Breast epithelium (tissue), 3 donors: ENCODE results near the gene NAALADL2.

Source experiments
- POLR2A ChIP-seq: fragments of 450-650 bp; IDR thresholded peaks from one replicate; pipeline ENCODE4 v1.6.1; 2016; ENCODE audit warnings: antibody characterized with exemption, mild to moderate bottlenecking, moderate library complexity
- POLR2AphosphoS5 ChIP-seq, 3 donors: sonication (generic); formaldehyde crosslinking; IDR thresholded peaks; one replicate each; pipeline ENCODE4 v1.6.1; 2017; ENCODE audit warnings: antibody characterized with exemption in 3 of 3
- TF ChIP-seq, protein P1 (sequence below), 3 donors: fragments of 450-650 bp; IDR thresholded peaks; one replicate each; pipeline ENCODE4 v1.5.1; 2016 to 2017; ENCODE audit warnings: antibody characterized with exemption in 3 of 3, mild to moderate bottlenecking in 3 of 3, moderate library complexity in 3 of 3

DNA sequence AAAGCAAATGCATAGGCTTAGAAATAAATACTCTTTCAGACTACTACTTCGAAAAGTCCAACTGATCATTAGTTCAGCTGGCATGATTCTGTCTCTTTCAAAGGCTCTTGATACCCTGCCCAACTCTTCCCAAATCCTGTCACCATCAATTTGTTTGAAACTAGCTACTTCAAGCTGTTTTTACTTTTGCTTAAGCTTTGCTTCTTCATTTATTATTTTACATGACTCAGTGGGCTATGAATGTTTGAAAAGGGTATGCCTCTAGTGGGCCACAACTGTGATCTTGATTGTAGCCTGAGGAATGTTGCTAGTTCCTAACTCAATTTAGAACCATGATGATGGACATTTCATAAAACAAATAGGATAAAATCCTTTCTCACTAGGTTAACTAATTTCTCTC lies 340.8 kb downstream of the NAALADL2 start:
- TF ChIP-seq, protein P1, sequence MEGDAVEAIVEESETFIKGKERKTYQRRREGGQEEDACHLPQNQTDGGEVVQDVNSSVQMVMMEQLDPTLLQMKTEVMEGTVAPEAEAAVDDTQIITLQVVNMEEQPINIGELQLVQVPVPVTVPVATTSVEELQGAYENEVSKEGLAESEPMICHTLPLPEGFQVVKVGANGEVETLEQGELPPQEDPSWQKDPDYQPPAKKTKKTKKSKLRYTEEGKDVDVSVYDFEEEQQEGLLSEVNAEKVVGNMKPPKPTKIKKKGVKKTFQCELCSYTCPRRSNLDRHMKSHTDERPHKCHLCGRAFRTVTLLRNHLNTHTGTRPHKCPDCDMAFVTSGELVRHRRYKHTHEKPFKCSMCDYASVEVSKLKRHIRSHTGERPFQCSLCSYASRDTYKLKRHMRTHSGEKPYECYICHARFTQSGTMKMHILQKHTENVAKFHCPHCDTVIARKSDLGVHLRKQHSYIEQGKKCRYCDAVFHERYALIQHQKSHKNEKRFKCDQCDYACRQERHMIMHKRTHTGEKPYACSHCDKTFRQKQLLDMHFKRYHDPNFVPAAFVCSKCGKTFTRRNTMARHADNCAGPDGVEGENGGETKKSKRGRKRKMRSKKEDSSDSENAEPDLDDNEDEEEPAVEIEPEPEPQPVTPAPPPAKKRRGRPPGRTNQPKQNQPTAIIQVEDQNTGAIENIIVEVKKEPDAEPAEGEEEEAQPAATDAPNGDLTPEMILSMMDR (IDR thresholded peaks at IDR 0.05) = no peak
- TF ChIP-seq POLR2AphosphoS5 (IDR thresholded peaks at IDR 0.05) = no peak
- TF ChIP-seq POLR2A = no peak
